ENCODE results near the gene NAA38. TPM values are rescaled to one million over a fixed set of nuclear protein-coding genes. Genes with fewer than 3 reads are reported as not detected.

The NAA38 gene
- total RNA-seq, 1 donor from 2014 or later = 8.6 TPM

GRCh38 chr17:7887482-7888183 is 30.3 kb upstream of the NAA38 start:
- Mint-ChIP-seq H3K27me3 (ENCODE audit: insufficient read depth, low read depth) (peaks cover 6% of the 10 kb centered on the region), H3K4me1 (peaks cover 2% of the 10 kb centered on the region), H3K36me3 (peaks cover 10% of the 10 kb centered on the region), H3K4me3 (no peak overlapping the region), H3K9me3 (no peaks in the 10 kb centered on the region), H3K27ac (no peak overlapping the region)
- Histone ChIP-seq H3K4me1 (peaks cover 52% of the 10 kb centered on the region), H3K4me2 (peak overlapping the region; percentile 95), H3K27me3 (peaks cover 12% of the 10 kb centered on the region), H3K9ac (no peak overlapping the region), H3K4me3 (peak overlapping the region; percentile 88), H3F3A (ENCODE audit: low read depth) (peaks cover 59% of the 10 kb centered on the region), H3K36me3 (no peaks in the 10 kb centered on the region), H3K27ac (no peak overlapping the region), H3K79me2 (ENCODE audit: low read depth) (no peaks in the 10 kb centered on the region), H4K20me1 (ENCODE audit: low read depth) (peaks cover 12% of the 10 kb centered on the region), H3K9me3 (ENCODE audit: low read depth) (no peaks in the 10 kb centered on the region), H2AFZ (replicated peaks) (no peak overlapping the region)
- no peak for TF ChIP-seq EZH2 (IDR thresholded peaks at IDR 0.05)
- no peak for TF ChIP-seq EZH2phosphoT487 (IDR thresholded peaks at IDR 0.05)
- no peak for TF ChIP-seq CTCF (IDR thresholded peaks at IDR 0.05)
- peak; percentile 88 for DNase-seq (ENCODE audit: low spot score)

GRCh38 chr17:7887038-7887481 is 29.7 kb upstream of the NAA38 start:
- Histone ChIP-seq H3F3A (ENCODE audit: low read depth) (peaks cover 61% of the 10 kb centered on the region), H3K4me2 (peak overlapping the region; percentile 95), H3K9ac (no peak overlapping the region), H3K4me3 (peak overlapping the region; percentile 88), H4K20me1 (ENCODE audit: low read depth) (peaks cover 12% of the 10 kb centered on the region), H3K4me1 (peaks cover 52% of the 10 kb centered on the region), H3K79me2 (ENCODE audit: low read depth) (no peaks in the 10 kb centered on the region), H3K27ac (no peak overlapping the region), H2AFZ (replicated peaks) (no peak overlapping the region), H3K27me3 (peaks cover 12% of the 10 kb centered on the region), H3K9me3 (ENCODE audit: low read depth) (no peaks in the 10 kb centered on the region), H3K36me3 (no peaks in the 10 kb centered on the region)
- no peak overlapping the region for H3K27ac Mint-ChIP-seq
- H3K27me3 Mint-ChIP-seq (ENCODE audit: insufficient read depth, low read depth) = peaks cover 6% of the 10 kb centered on the region
- peak; percentile 8 for DNase-seq (ENCODE audit: low spot score)
- no peaks in the 10 kb centered on the region for H3K9me3 Mint-ChIP-seq
- no peak overlapping the region for H3K4me3 Mint-ChIP-seq
- peaks cover 9% of the 10 kb centered on the region for H3K36me3 Mint-ChIP-seq
- peaks cover 2% of the 10 kb centered on the region for H3K4me1 Mint-ChIP-seq
- TF ChIP-seq CTCF (IDR thresholded peaks at IDR 0.05) (no peak), EZH2phosphoT487 (IDR thresholded peaks at IDR 0.05) (no peak), EZH2 (IDR thresholded peaks at IDR 0.05) (no peak)

- no peak overlapping the region for H2AFZ ChIP-seq (replicated peaks)
- peaks cover 2% of the 10 kb centered on the region for H3K4me1 Mint-ChIP-seq
Observed at GRCh38 chr17:7886227-7887037, 29.1 kb upstream of the NAA38 start.

More at GRCh38 chr17:7886227-7887037, 29.1 kb upstream of the NAA38 start:
- TF ChIP-seq EZH2 (IDR thresholded peaks at IDR 0.05) = no peak
- TF ChIP-seq EZH2phosphoT487 (IDR thresholded peaks at IDR 0.05) = no peak
- peak; percentile 6 for TF ChIP-seq CTCF (IDR thresholded peaks at IDR 0.05)
- Mint-ChIP-seq H3K4me3 (no peak overlapping the region), H3K36me3 (peaks cover 5% of the 10 kb centered on the region), H3K9me3 (no peaks in the 10 kb centered on the region), H3K27me3 (ENCODE audit: insufficient read depth, low read depth) (peaks cover 6% of the 10 kb centered on the region), H3K27ac (no peak overlapping the region)
- Histone ChIP-seq H3K79me2 (ENCODE audit: low read depth) (no peaks in the 10 kb centered on the region), H3K27me3 (peaks cover 12% of the 10 kb centered on the region), H3K4me2 (peak overlapping the region; percentile 95), H3K27ac (no peak overlapping the region), H3K9me3 (ENCODE audit: low read depth) (no peaks in the 10 kb centered on the region), H3K4me1 (peaks cover 52% of the 10 kb centered on the region), H3F3A (ENCODE audit: low read depth) (peaks cover 61% of the 10 kb centered on the region), H3K9ac (no peak overlapping the region), H4K20me1 (ENCODE audit: low read depth) (peaks cover 12% of the 10 kb centered on the region), H3K36me3 (no peaks in the 10 kb centered on the region), H3K4me3 (peak overlapping the region; percentile 88)
- peak; percentile 59 for DNase-seq (ENCODE audit: low spot score)
